22Rv1 (cell line): Measurements from ENCODE around the gene DRC1.
"Not testable (repeated sequence)": the region's sequence is repeated elsewhere in the genome, so short reads cannot be mapped to it uniquely, and the experiment has no call there.

Source experiments
- H3K27ac ChIP-seq: fragments of 450-650 bp; 2 replicates; pipeline ENCODE4 v1.5.1; 2017
- ZFX ChIP-seq: fragments of 450-650 bp; IDR thresholded peaks from 2 replicates; pipeline ENCODE4 v1.6.1; 2017; ENCODE audit warnings: antibody characterized with exemption, borderline replicate concordance
- TF ChIP-seq, protein P1 (sequence below): fragments of 450-650 bp; IDR thresholded peaks from 2 replicates; pipeline ENCODE4 v1.5.1; 2017; ENCODE audit warnings: mild to moderate bottlenecking

Gene DRC1

DNA sequence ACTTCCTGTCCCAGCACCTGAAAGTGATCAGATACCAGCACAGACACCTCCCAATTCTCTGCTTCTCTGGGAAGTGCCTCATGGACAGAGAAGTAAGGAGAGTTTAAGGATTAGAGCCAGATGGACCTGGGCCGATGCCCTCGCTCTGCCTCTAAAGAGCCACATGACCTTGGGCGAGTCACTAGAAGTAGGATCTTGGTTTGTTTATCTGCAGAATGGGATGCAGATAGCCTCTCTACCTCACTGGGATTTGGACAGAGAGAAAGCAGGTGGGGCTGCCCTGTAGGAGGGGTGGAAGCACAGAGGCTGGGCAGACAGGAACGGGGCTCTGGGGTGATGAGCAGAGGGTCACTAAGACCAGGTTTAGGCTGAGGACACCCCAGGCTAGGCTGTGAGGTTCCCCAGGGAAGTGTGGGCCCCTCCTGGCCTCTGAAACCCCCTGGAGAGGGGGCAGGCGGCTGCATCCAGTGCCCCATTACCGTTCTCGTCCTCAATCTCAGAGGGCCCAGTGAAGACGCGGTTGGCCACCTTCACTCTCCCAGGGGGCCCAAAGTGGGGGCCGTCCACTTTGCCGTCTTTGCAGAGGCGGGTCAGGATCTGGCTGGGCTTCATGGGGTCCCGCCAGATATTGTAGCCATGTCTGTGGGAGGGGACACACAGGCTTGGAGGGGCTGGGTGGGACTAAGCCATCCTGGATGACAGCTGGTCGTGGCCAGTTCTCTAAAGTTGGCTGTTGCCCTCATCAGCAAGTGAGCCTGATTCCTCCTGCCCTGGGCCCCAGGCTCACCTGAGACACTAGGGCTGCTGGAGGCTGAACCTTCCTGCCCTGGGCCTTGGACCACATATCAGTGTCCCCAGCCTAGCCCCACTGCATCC, 62.9 kb downstream of the DRC1 start:
- no peak for TF ChIP-seq ZFX
- H3K27ac ChIP-seq, result no peak overlapping the region

DNA sequence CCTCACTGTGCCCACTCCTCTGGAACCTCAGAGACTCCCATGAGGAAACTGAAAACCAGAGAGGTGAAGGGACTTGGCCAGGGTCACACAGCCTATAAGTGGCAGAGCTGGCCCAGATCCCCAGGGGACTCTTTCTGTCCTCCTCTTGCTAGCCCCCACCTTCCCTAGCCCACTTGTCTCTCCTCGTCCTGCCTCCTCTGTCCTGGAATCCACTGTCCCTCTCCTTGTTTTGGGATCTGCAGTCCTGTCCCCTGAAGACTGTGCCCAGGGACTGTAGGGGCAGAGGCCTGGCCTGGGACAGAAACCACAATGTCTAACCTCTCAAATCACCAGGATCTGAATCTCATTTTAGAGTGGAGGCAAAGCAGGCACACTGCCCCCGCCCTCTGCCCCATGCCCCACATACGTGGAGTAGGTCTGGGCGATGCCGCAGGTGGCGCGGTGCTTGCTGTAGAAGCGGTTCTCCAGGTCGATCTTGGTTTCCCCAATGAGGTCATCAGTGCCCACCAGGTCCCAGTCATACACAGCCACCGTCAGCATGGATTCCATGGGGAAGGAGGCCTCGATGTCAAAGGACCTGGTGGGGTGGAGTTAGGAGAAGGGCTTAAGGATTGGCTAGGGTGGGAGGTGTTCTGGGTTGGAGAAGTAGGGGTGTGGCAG, 63.7 kb downstream of the DRC1 start:
- TF ChIP-seq ZFX, result no peak
- TF ChIP-seq, protein P1, sequence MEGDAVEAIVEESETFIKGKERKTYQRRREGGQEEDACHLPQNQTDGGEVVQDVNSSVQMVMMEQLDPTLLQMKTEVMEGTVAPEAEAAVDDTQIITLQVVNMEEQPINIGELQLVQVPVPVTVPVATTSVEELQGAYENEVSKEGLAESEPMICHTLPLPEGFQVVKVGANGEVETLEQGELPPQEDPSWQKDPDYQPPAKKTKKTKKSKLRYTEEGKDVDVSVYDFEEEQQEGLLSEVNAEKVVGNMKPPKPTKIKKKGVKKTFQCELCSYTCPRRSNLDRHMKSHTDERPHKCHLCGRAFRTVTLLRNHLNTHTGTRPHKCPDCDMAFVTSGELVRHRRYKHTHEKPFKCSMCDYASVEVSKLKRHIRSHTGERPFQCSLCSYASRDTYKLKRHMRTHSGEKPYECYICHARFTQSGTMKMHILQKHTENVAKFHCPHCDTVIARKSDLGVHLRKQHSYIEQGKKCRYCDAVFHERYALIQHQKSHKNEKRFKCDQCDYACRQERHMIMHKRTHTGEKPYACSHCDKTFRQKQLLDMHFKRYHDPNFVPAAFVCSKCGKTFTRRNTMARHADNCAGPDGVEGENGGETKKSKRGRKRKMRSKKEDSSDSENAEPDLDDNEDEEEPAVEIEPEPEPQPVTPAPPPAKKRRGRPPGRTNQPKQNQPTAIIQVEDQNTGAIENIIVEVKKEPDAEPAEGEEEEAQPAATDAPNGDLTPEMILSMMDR, result no peak
- H3K27ac ChIP-seq, result no peak overlapping the region

GRCh38 chr2:26465981-26466471, 64.3 kb downstream of the DRC1 start:
- H3K27ac ChIP-seq, result no peak overlapping the region
- TF ChIP-seq, protein P1, result no peak
- no peak for TF ChIP-seq ZFX

DNA sequence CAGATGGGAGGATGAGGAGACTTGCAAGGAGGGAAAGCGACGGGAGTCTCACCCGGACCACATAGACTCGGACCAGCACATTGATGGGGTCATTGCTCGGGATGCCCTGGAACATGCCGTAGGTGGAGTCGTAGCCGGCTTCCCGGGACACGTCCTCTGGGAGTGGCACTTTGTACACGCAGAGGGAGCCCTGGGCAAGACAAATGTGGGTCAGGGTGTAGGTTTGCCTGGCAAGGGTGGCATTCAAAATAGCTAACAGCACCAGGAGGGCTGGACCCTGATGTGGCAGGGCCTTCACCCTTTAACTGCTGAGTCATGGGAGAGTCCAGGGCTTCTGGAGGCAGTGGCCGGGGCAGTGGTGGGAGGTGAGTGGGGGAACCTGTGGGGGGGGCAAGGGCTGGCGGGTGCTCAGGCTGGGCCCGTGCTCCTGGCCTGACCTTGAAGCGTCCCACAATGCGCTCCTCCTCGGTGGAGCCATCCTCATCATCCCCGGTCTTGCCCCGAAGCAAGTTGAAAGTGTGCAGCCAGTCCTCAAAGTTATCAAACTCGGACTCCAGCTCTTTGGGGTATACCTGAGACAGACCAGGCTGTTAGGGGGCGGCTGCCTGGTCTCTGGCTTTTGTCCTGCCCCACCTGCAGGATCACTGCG, 65.1 kb downstream of the DRC1 start:
- H3K27ac ChIP-seq, result no peak overlapping the region
- no peak for TF ChIP-seq ZFX
- TF ChIP-seq, protein P1, result no peak

DNA sequence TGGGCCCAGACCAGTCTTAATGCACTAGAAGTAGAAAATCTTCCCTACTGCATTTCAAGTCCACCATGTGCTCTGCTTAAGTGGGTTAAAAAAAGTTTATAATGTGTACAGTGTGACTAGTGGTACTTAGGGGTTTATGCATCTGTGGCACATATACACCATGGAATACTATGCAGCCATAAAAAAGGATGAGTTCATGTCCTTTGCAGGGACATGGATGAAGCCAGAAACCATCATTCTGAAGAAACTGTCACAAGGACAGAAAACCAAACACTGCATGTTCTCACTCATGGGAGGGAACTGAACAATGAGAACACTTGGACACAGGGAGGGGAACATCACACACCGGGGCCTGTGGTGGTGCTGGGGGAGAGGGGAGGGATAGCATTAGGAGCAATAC, 66.8 kb downstream of the DRC1 start:
- not testable (repeated sequence) for H3K27ac ChIP-seq

GRCh38 chr2:26469092-26469710, 67.5 kb downstream of the DRC1 start:
- no peak overlapping the region for H3K27ac ChIP-seq
- TF ChIP-seq, protein P1, result peak; percentile 82
- no peak for TF ChIP-seq ZFX

- H3K27ac ChIP-seq, result no peak overlapping the region
- TF ChIP-seq, protein P1, result no peak
- no peak for TF ChIP-seq ZFX
These were observed 68.2 kb downstream of the DRC1 start for GRCh38 chr2:26469955-26470354.
